Astrocyte (in vitro differentiated cells and primary cell): Measurements from ENCODE around the gene TBC1D8. TPM values are rescaled to one million over a fixed set of nuclear protein-coding genes. Genes with fewer than 3 reads are reported as not detected.

Experiments
- DNase-seq: peaks from one replicate; pipeline ENCODE4 v3.0.0-alpha.2; 2010; ENCODE audit warnings: low read depth
- FAIRE-seq: peaks from 2 replicates; lab custom pipeline; 2011; peaks lifted over from hg19 to GRCh38; lab: Jason Lieb, UNC
- H2AFZ ChIP-seq: 2 replicates; pipeline ENCODE4 v1.6.0; 2012; ENCODE audit warnings: low read depth, low read length, inconsistent platforms
- H3K27ac ChIP-seq: 2 replicates; pipeline ENCODE4 v1.5.1; 2011; ENCODE audit warnings: low read depth, low read length, inconsistent platforms
- H3K27me3 ChIP-seq: 2 replicates; pipeline ENCODE4 v1.6.0; 2011; ENCODE audit warnings: low read length, inconsistent platforms; ENCODE audit not compliant: insufficient read depth
- H3K36me3 ChIP-seq: 2 replicates; pipeline ENCODE4 v1.5.1; 2011; ENCODE audit warnings: low read length, inconsistent platforms; ENCODE audit not compliant: insufficient read depth
- H3K4me1 ChIP-seq: 2 replicates; pipeline ENCODE4 v1.5.1; 2011; ENCODE audit warnings: low read length, inconsistent platforms; ENCODE audit not compliant: insufficient read depth
- H3K4me2 ChIP-seq: 2 replicates; pipeline ENCODE4 v1.6.0; 2012; ENCODE audit warnings: low read length, inconsistent platforms
- H3K4me3 ChIP-seq: 2 replicates; pipeline ENCODE4 v1.5.1; 2011; ENCODE audit warnings: low read depth, mild to moderate bottlenecking, low read length, inconsistent platforms; ENCODE audit not compliant: insufficient read depth
- H3K79me2 ChIP-seq: 2 replicates; pipeline ENCODE4 v1.6.0; 2012; ENCODE audit warnings: mild to moderate bottlenecking, low read length, inconsistent platforms; ENCODE audit not compliant: insufficient read depth
- H3K9ac ChIP-seq: 2 replicates; pipeline ENCODE4 v1.6.0; 2012; ENCODE audit warnings: mild to moderate bottlenecking, low read length, inconsistent platforms
- H3K9me3 ChIP-seq: 2 replicates; pipeline ENCODE4 v1.5.1; 2012; ENCODE audit warnings: low read depth, mild to moderate bottlenecking, low read length, inconsistent platforms; ENCODE audit not compliant: insufficient read depth
- H4K20me1 ChIP-seq: 2 replicates; pipeline ENCODE4 v1.6.0; 2012; ENCODE audit warnings: low read length, inconsistent platforms; ENCODE audit not compliant: insufficient read depth
- H3K27ac Mint-ChIP-seq: one replicate; pipeline ENCODE4 v1.8.0; 2021; ENCODE audit warnings: mild to moderate bottlenecking, mixed read lengths; ENCODE audit not compliant: unreplicated experiment
- H3K27me3 Mint-ChIP-seq: one replicate; pipeline ENCODE4 v1.8.0; 2021; ENCODE audit warnings: low read depth, mixed read lengths; ENCODE audit not compliant: unreplicated experiment
- H3K36me3 Mint-ChIP-seq: one replicate; pipeline ENCODE4 v1.8.0; 2021; ENCODE audit warnings: low read depth, mixed read lengths; ENCODE audit not compliant: unreplicated experiment
- H3K4me1 Mint-ChIP-seq: one replicate; pipeline ENCODE4 v1.8.0; 2021; ENCODE audit warnings: low read depth, mixed read lengths; ENCODE audit not compliant: unreplicated experiment
- H3K4me3 Mint-ChIP-seq: one replicate; pipeline ENCODE4 v1.8.0; 2021; ENCODE audit warnings: mild to moderate bottlenecking, moderate library complexity, mixed read lengths; ENCODE audit not compliant: unreplicated experiment
- H3K9me3 Mint-ChIP-seq: one replicate; pipeline ENCODE4 v1.8.0; 2021; ENCODE audit warnings: mild to moderate bottlenecking, mixed read lengths; ENCODE audit not compliant: unreplicated experiment
- CTCF ChIP-seq: IDR thresholded peaks from 2 replicates; pipeline ENCODE4 v1.5.1; 2011; ENCODE audit warnings: low read depth, mild to moderate bottlenecking, inconsistent platforms, low read length, moderate library complexity; ENCODE audit not compliant: insufficient read depth
- EZH2 ChIP-seq: IDR thresholded peaks from 2 replicates; pipeline ENCODE4 v1.6.1; 2012; ENCODE audit warnings: mild to moderate bottlenecking, low read length, inconsistent platforms; ENCODE audit not compliant: insufficient read depth
- total RNA-seq: library from RNA; stranded (reverse); gene quantifications from 2 replicates; pipeline ENCODE4 v1.2.1, GENCODE V29; 2021

Gene TBC1D8
- total RNA-seq, 1 donor from 2014 or later, result 2.4 TPM

DNA sequence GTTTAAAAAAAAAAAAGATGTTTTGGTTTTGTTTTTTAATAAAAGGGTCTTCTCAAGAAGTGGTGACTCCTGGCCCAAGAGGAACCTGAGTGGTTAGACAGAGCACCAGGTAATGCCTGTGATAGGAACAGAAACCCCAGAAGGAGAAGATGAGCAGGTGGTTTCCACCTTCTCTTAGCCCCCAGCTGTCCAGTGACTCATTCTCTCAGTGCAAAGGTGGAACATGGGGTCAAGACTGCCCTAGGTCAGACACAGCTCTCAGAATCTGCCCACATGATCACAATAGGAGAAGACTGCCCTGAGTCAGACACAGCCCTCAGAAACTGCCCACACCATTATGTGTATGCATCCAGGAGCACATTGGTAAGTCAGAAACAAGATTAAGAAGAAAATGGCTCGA is 61.8 kb downstream of the TBC1D8 start:
- H3K4me3 Mint-ChIP-seq, result no peak overlapping the region
- no peaks in the 10 kb centered on the region for H3K36me3 Mint-ChIP-seq
- H3K36me3 ChIP-seq, result no peaks in the 10 kb centered on the region
- no peak overlapping the region for H3K4me3 ChIP-seq
- TF ChIP-seq EZH2, result no peak
- TF ChIP-seq CTCF, result no peak
- no peaks in the 10 kb centered on the region for H3K4me1 ChIP-seq
- no peak overlapping the region for H3K4me2 ChIP-seq
- H2AFZ ChIP-seq, result no peak overlapping the region
- H3K27me3 Mint-ChIP-seq, result no peaks in the 10 kb centered on the region
- no peaks in the 10 kb centered on the region for H3K27me3 ChIP-seq
- no peak for DNase-seq
- H3K27ac Mint-ChIP-seq, result no peak overlapping the region
- H3K9me3 ChIP-seq, result no peaks in the 10 kb centered on the region
- peaks cover under 1% of the 10 kb centered on the region for H3K9me3 Mint-ChIP-seq
- no peaks in the 10 kb centered on the region for H3K4me1 Mint-ChIP-seq
- FAIRE-seq, result no peak
- H3K9ac ChIP-seq, result no peak overlapping the region
- H3K27ac ChIP-seq, result no peak overlapping the region
- no peaks in the 10 kb centered on the region for H3K79me2 ChIP-seq
- no peaks in the 10 kb centered on the region for H4K20me1 ChIP-seq

DNA sequence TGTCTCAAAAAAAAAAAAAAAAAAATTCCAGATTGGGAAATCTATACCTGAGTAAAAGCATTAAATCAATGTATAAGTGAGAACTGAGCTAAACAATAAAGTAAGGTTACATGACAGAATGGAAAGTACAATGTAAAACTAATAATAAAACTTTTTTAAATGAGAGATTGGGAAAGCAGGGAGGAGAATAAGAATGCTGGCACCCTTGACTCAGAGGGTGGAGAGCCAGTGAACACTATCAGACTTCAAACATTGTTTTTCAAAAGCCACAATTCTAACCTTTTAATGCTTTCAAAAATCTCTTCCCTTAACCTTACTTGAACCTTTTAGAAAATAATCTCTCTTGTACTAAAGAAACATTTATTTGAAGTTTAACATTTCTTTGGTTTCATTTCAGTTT is 63.5 kb downstream of the TBC1D8 start:
- Histone ChIP-seq H3K27me3 (no peaks in the 10 kb centered on the region), H3K27ac (no peak overlapping the region), H4K20me1 (no peaks in the 10 kb centered on the region), H3K36me3 (no peaks in the 10 kb centered on the region), H3K9me3 (no peaks in the 10 kb centered on the region), H3K79me2 (no peaks in the 10 kb centered on the region), H3K4me2 (no peak overlapping the region), H2AFZ (no peak overlapping the region), H3K4me1 (no peaks in the 10 kb centered on the region), H3K9ac (no peak overlapping the region), H3K4me3 (no peak overlapping the region)
- no peak overlapping the region for H3K4me3 Mint-ChIP-seq
- no peak overlapping the region for H3K27ac Mint-ChIP-seq
- H3K4me1 Mint-ChIP-seq, result no peaks in the 10 kb centered on the region
- TF ChIP-seq EZH2 (no peak), CTCF (no peak)
- FAIRE-seq, result no peak
- H3K27me3 Mint-ChIP-seq, result no peaks in the 10 kb centered on the region
- H3K9me3 Mint-ChIP-seq, result no peaks in the 10 kb centered on the region
- DNase-seq, result no peak
- H3K36me3 Mint-ChIP-seq, result no peaks in the 10 kb centered on the region

DNA sequence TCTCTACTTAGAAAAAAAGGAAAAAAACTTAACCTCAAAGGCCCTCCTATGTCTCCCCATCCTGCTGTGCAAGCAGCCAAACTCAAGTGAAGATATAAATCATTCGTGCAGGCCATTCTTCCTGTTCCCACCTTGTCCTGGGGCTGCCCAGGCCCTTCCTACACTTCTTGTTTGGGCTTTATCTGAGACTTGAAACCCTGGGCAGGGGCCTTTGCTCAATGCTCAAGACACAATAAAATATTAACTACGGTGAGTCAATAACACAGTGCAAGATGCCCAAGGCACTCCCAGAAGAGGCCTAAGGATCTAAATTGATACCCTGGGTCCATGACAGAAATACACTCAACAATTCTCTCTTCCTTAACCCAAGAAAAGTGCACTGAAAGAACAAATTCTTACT is 67.6 kb downstream of the TBC1D8 start:
- Histone ChIP-seq H3K4me1 (no peaks in the 10 kb centered on the region), H3K27me3 (no peaks in the 10 kb centered on the region), H4K20me1 (no peaks in the 10 kb centered on the region), H3K36me3 (no peaks in the 10 kb centered on the region), H3K9ac (no peak overlapping the region), H3K9me3 (no peaks in the 10 kb centered on the region), H3K4me2 (no peak overlapping the region), H3K4me3 (no peak overlapping the region), H2AFZ (no peak overlapping the region), H3K79me2 (no peaks in the 10 kb centered on the region), H3K27ac (no peak overlapping the region)
- TF ChIP-seq CTCF (no peak), EZH2 (no peak)
- H3K27me3 Mint-ChIP-seq, result peaks cover 2% of the 10 kb centered on the region
- no peaks in the 10 kb centered on the region for H3K4me1 Mint-ChIP-seq
- H3K27ac Mint-ChIP-seq, result no peak overlapping the region
- peaks cover 5% of the 10 kb centered on the region for H3K9me3 Mint-ChIP-seq
- peaks cover 2% of the 10 kb centered on the region for H3K36me3 Mint-ChIP-seq
- FAIRE-seq (no peak), DNase-seq (no peak)
- H3K4me3 Mint-ChIP-seq, result no peak overlapping the region
